Activated naive CD4-positive, alpha-beta T cell treated with anti-CD3 and anti-CD28 coated beads, Interleukin-2, amount 10 ng/mL, durations not matched to agents 7 days and 5 days (primary cell): ENCODE results near the gene AATK.

Experiments
- CTCF ChIA-PET: fragments of 350-600 bp; sonication (Branson Sonifier 250); formaldehyde crosslinking; loops from one replicate; lab custom pipeline; 2021; ENCODE audit warnings: antibody characterized with exemption; lab: Charles Lee
- DNase-seq: peaks from one replicate; pipeline ENCODE4 v3.0.0-alpha.2; 2020
- H3K27ac Mint-ChIP-seq: one replicate; pipeline ENCODE4 v1.8.0; 2021; ENCODE audit warnings: mild to moderate bottlenecking, moderate library complexity, mixed read lengths
- H3K27me3 Mint-ChIP-seq: one replicate; pipeline ENCODE4 v1.8.0; 2021; ENCODE audit warnings: mild to moderate bottlenecking, mixed read lengths
- H3K36me3 Mint-ChIP-seq: one replicate; pipeline ENCODE4 v1.8.0; 2021; ENCODE audit warnings: mixed read lengths
- H3K4me1 Mint-ChIP-seq: one replicate; pipeline ENCODE4 v1.8.0; 2021; ENCODE audit warnings: mixed read lengths
- H3K4me3 Mint-ChIP-seq: one replicate; pipeline ENCODE4 v1.8.0; 2021; ENCODE audit warnings: mild to moderate bottlenecking, moderate library complexity, mixed read lengths
- H3K9me3 Mint-ChIP-seq: one replicate; pipeline ENCODE4 v1.8.0; 2021; ENCODE audit warnings: mixed read lengths

Gene AATK

GRCh38 chr17:81096741-81097133 is 69.3 kb downstream of the AATK start:
- no peak for DNase-seq
- H3K36me3 Mint-ChIP-seq, result no peaks in the 10 kb centered on the region
- no peak overlapping the region for H3K4me3 Mint-ChIP-seq
- no peaks in the 10 kb centered on the region for H3K9me3 Mint-ChIP-seq
- peaks cover 28% of the 10 kb centered on the region for H3K4me1 Mint-ChIP-seq
- no peak overlapping the region for H3K27ac Mint-ChIP-seq
- CTCF ChIA-PET, result interaction anchor here (0.8 to 1.7 kb wide), 4 partner anchors 9 to 60 kb away, joined by 3 to 4 read pairs (median 4); no protein-coding TSS in a partner anchor
- H3K27me3 Mint-ChIP-seq, result peaks cover 76% of the 10 kb centered on the region

- Mint-ChIP-seq H3K4me3 (no peak overlapping the region), H3K9me3 (no peaks in the 10 kb centered on the region), H3K4me1 (peaks cover 31% of the 10 kb centered on the region), H3K36me3 (no peaks in the 10 kb centered on the region), H3K27ac (peak overlapping the region; percentile 52), H3K27me3 (peaks cover 77% of the 10 kb centered on the region)
- DNase-seq, result peak; percentile 35
- CTCF ChIA-PET, result interaction anchor here (1.1 to 1.9 kb wide), 3 partner anchors 9 to 75 kb away, joined by 3 to 12 read pairs (median 4); no protein-coding TSS in a partner anchor
Measured at GRCh38 chr17:81095383-81095762, 70.6 kb downstream of the AATK start.

- H3K27me3 Mint-ChIP-seq, result peaks cover 80% of the 10 kb centered on the region
- CTCF ChIA-PET, result interaction anchor here (0.7 to 1.9 kb wide), 4 partner anchors 10 to 75 kb away, joined by 3 to 12 read pairs (median 4); no protein-coding TSS in a partner anchor
- peak overlapping the region; percentile 24 for H3K27ac Mint-ChIP-seq
- no peak overlapping the region for H3K4me3 Mint-ChIP-seq
- no peaks in the 10 kb centered on the region for H3K9me3 Mint-ChIP-seq
- H3K36me3 Mint-ChIP-seq, result no peaks in the 10 kb centered on the region
- peaks cover 34% of the 10 kb centered on the region for H3K4me1 Mint-ChIP-seq
- peak; percentile 91 for DNase-seq
Measured at GRCh38 chr17:81094509-81095382, 71.3 kb downstream of the AATK start.

- DNase-seq, result no peak
- CTCF ChIA-PET, result interaction anchor here (0.7 to 1.6 kb wide), 3 partner anchors 10 to 74 kb away, joined by 3 to 4 read pairs (median 3); no protein-coding TSS in a partner anchor
- Mint-ChIP-seq H3K9me3 (no peaks in the 10 kb centered on the region), H3K27ac (no peak overlapping the region), H3K27me3 (peaks cover 71% of the 10 kb centered on the region), H3K36me3 (no peaks in the 10 kb centered on the region), H3K4me3 (no peak overlapping the region), H3K4me1 (peaks cover 34% of the 10 kb centered on the region)
Measured at GRCh38 chr17:81093619-81094508, 72.2 kb downstream of the AATK start.

GRCh38 chr17:81092518-81093095 is 73.4 kb downstream of the AATK start:
- H3K36me3 Mint-ChIP-seq, result no peaks in the 10 kb centered on the region
- peaks cover 63% of the 10 kb centered on the region for H3K27me3 Mint-ChIP-seq
- H3K27ac Mint-ChIP-seq, result no peak overlapping the region
- DNase-seq, result no peak
- no peaks in the 10 kb centered on the region for H3K9me3 Mint-ChIP-seq
- no peak overlapping the region for H3K4me3 Mint-ChIP-seq
- CTCF ChIA-PET, result interaction anchor here (1.3 kb wide), 1 partner anchor 69 kb away, joined by 3 read pairs; no protein-coding TSS in a partner anchor
- peaks cover 37% of the 10 kb centered on the region for H3K4me1 Mint-ChIP-seq

GRCh38 chr17:81091774-81092517 is 74.1 kb downstream of the AATK start:
- Mint-ChIP-seq H3K36me3 (no peaks in the 10 kb centered on the region), H3K9me3 (no peaks in the 10 kb centered on the region), H3K4me1 (peaks cover 44% of the 10 kb centered on the region), H3K4me3 (no peak overlapping the region), H3K27ac (no peak overlapping the region), H3K27me3 (peaks cover 62% of the 10 kb centered on the region)
- CTCF ChIA-PET, result interaction anchor here (1.3 to 1.5 kb wide), 2 partner anchors 10 to 69 kb away, joined by 3 to 4 read pairs; no protein-coding TSS in a partner anchor
- DNase-seq, result no peak

- H3K27ac Mint-ChIP-seq, result no peak overlapping the region
Measured at GRCh38 chr17:81091154-81091553, 74.9 kb downstream of the AATK start.

GRCh38 chr17:81090361-81091136 is 75.5 kb downstream of the AATK start:
- no peak overlapping the region for H3K4me3 Mint-ChIP-seq
- DNase-seq, result peak; percentile 58
- peaks cover 35% of the 10 kb centered on the region for H3K4me1 Mint-ChIP-seq
- H3K27me3 Mint-ChIP-seq, result peaks cover 52% of the 10 kb centered on the region
- CTCF ChIA-PET, result interaction anchor here (1.5 kb wide), 1 partner anchor 11 kb away, joined by 4 read pairs; no protein-coding TSS in a partner anchor
- no peak overlapping the region for H3K27ac Mint-ChIP-seq
- H3K36me3 Mint-ChIP-seq, result no peaks in the 10 kb centered on the region
- no peaks in the 10 kb centered on the region for H3K9me3 Mint-ChIP-seq

More at GRCh38 chr17:81091154-81091553, 74.9 kb downstream of the AATK start:
- Mint-ChIP-seq H3K27me3 (peaks cover 58% of the 10 kb centered on the region), H3K4me3 (no peak overlapping the region), H3K36me3 (no peaks in the 10 kb centered on the region), H3K9me3 (no peaks in the 10 kb centered on the region), H3K4me1 (peaks cover 41% of the 10 kb centered on the region)
- no peak for DNase-seq
- CTCF ChIA-PET, result interaction anchor here (1.5 kb wide), 1 partner anchor 11 kb away, joined by 4 read pairs; no protein-coding TSS in a partner anchor

- H3K36me3 Mint-ChIP-seq, result no peaks in the 10 kb centered on the region
- H3K9me3 Mint-ChIP-seq, result no peaks in the 10 kb centered on the region
- no peak overlapping the region for H3K4me3 Mint-ChIP-seq
- DNase-seq, result peak; percentile 29
- no peak overlapping the region for H3K27ac Mint-ChIP-seq
- peaks cover 27% of the 10 kb centered on the region for H3K27me3 Mint-ChIP-seq
- CTCF ChIA-PET, result interaction anchor here (1.1 to 1.7 kb wide), 2 partner anchors 10 to 15 kb away, joined by 4 to 5 read pairs; no protein-coding TSS in a partner anchor
- H3K4me1 Mint-ChIP-seq, result peaks cover 19% of the 10 kb centered on the region
Measured at GRCh38 chr17:81086789-81087551, 79.1 kb downstream of the AATK start.

GRCh38 chr17:81085420-81085911 is 80.6 kb downstream of the AATK start:
- H3K27me3 Mint-ChIP-seq, result peaks cover 19% of the 10 kb centered on the region
- peaks cover 16% of the 10 kb centered on the region for H3K4me1 Mint-ChIP-seq
- no peak overlapping the region for H3K4me3 Mint-ChIP-seq
- H3K36me3 Mint-ChIP-seq, result no peaks in the 10 kb centered on the region
- DNase-seq, result no peak
- no peaks in the 10 kb centered on the region for H3K9me3 Mint-ChIP-seq
- no peak overlapping the region for H3K27ac Mint-ChIP-seq
- CTCF ChIA-PET, result interaction anchor here (1.5 kb wide), 1 partner anchor 12 kb away, joined by 4 read pairs; no protein-coding TSS in a partner anchor

GRCh38 chr17:81084680-81085419 is 81.2 kb downstream of the AATK start:
- H3K27ac Mint-ChIP-seq, result no peak overlapping the region
- CTCF ChIA-PET, result interaction anchor here (1.5 kb wide), 1 partner anchor 12 kb away, joined by 4 read pairs; no protein-coding TSS in a partner anchor
- H3K36me3 Mint-ChIP-seq, result no peaks in the 10 kb centered on the region
- no peak for DNase-seq
- no peaks in the 10 kb centered on the region for H3K9me3 Mint-ChIP-seq
- peaks cover 14% of the 10 kb centered on the region for H3K27me3 Mint-ChIP-seq
- peaks cover 13% of the 10 kb centered on the region for H3K4me1 Mint-ChIP-seq
- no peak overlapping the region for H3K4me3 Mint-ChIP-seq
